GM21717 (cell line): ENCODE measurements around the gene PACS2.
"Not testable (repeated sequence)": the region's sequence is repeated elsewhere in the genome, so short reads cannot be mapped to it uniquely, and the experiment has no call there.

ENCODE experiments used
- ATAC-seq: cut with Tn5 transposase; IDR thresholded peaks from one replicate; pipeline ENCODE4 v1.9.1; 2021; ENCODE audit warnings: mild to moderate bottlenecking, moderate library complexity; ENCODE audit not compliant: unreplicated experiment

The PACS2 gene

GRCh38 chr14:105348169-105348944, 33.8 kb downstream of the PACS2 start:
- no peak for ATAC-seq

GRCh38 chr14:105348945-105349699, 34.6 kb downstream of the PACS2 start:
- ATAC-seq: no peak

- ATAC-seq: no peak
Observed at GRCh38 chr14:105349992-105350391, 35.4 kb downstream of the PACS2 start.

GRCh38 chr14:105350450-105351244, 36.1 kb downstream of the PACS2 start:
- ATAC-seq: no peak

- ATAC-seq: no peak
Observed at GRCh38 chr14:105351410-105351809, 36.9 kb downstream of the PACS2 start.

- no peak for ATAC-seq
Observed at GRCh38 chr14:105351920-105352851, 37.6 kb downstream of the PACS2 start.

GRCh38 chr14:105353136-105353535, 38.6 kb downstream of the PACS2 start:
- ATAC-seq: no peak

- no peak for ATAC-seq
Observed at GRCh38 chr14:105354541-105354940, 40.0 kb downstream of the PACS2 start.

- ATAC-seq: no peak
Observed at GRCh38 chr14:105355049-105355575, 40.6 kb downstream of the PACS2 start.

GRCh38 chr14:105355850-105356604, 41.5 kb downstream of the PACS2 start:
- no peak for ATAC-seq

GRCh38 chr14:105356927-105357326, 42.4 kb downstream of the PACS2 start:
- no peak for ATAC-seq

- ATAC-seq: no peak
Observed at GRCh38 chr14:105357626-105358025, 43.1 kb downstream of the PACS2 start.

- ATAC-seq: no peak
Observed at GRCh38 chr14:105358140-105358846, 43.7 kb downstream of the PACS2 start.

- no peak for ATAC-seq
Observed at GRCh38 chr14:105358943-105359342, 44.4 kb downstream of the PACS2 start.

- not testable (repeated sequence) for ATAC-seq
Observed at GRCh38 chr14:105361412-105361811, 46.9 kb downstream of the PACS2 start.

GRCh38 chr14:105363847-105364708, 49.5 kb downstream of the PACS2 start:
- ATAC-seq: no peak

GRCh38 chr14:105365101-105365500, 50.6 kb downstream of the PACS2 start:
- no peak for ATAC-seq

GRCh38 chr14:105365681-105366080, 51.1 kb downstream of the PACS2 start:
- no peak for ATAC-seq
